ENCODE measurements around the gene LCMT1.
"Not testable (repeated sequence)": the region's sequence is repeated elsewhere in the genome, so short reads cannot be mapped to it uniquely, and the experiment has no call there.

LCMT1 gene

GRCh38 chr16:25111403-25112166 is at the start of gene LCMT1:
LCMT1 (plus strand) TSS chr16:25111742; CDS start chr16:25111884, 142 bp downstream.
- DNase-seq (ENCODE audit: low spot score) = peak; percentile 97

GRCh38 chr16:25063102-25063501 is 48.4 kb upstream of the LCMT1 start:
- DNase-seq (ENCODE audit: low spot score) = no peak

- DNase-seq (ENCODE audit: low spot score) = peak; percentile 19
Measured at GRCh38 chr16:25063865-25064264, 47.7 kb upstream of the LCMT1 start.

GRCh38 chr16:25064281-25064680 is 47.3 kb upstream of the LCMT1 start:
- DNase-seq (ENCODE audit: low spot score) = not testable (repeated sequence)

GRCh38 chr16:25064937-25065336 is 46.6 kb upstream of the LCMT1 start:
- DNase-seq (ENCODE audit: low spot score) = no peak

GRCh38 chr16:25065899-25066298 is 45.6 kb upstream of the LCMT1 start:
- DNase-seq (ENCODE audit: low spot score) = no peak

GRCh38 chr16:25066426-25066746 is 45.2 kb upstream of the LCMT1 start:
- peak; percentile 15 for DNase-seq (ENCODE audit: low spot score)

GRCh38 chr16:25066747-25067631 is 44.6 kb upstream of the LCMT1 start:
- DNase-seq (ENCODE audit: low spot score) = peak; percentile 97

GRCh38 chr16:25073854-25074253 is 37.7 kb upstream of the LCMT1 start:
- DNase-seq (ENCODE audit: low spot score) = no peak

GRCh38 chr16:25078386-25078978 is 33.1 kb upstream of the LCMT1 start:
- DNase-seq (ENCODE audit: low spot score) = no peak

GRCh38 chr16:25079637-25080378 is 31.7 kb upstream of the LCMT1 start:
- DNase-seq (ENCODE audit: low spot score) = no peak

GRCh38 chr16:25080420-25081131 is 31.0 kb upstream of the LCMT1 start:
- DNase-seq (ENCODE audit: low spot score) = no peak

GRCh38 chr16:25081702-25082101 is 29.8 kb upstream of the LCMT1 start:
- DNase-seq (ENCODE audit: low spot score) = no peak

GRCh38 chr16:25083065-25083464 is 28.5 kb upstream of the LCMT1 start:
- no peak for DNase-seq (ENCODE audit: low spot score)

GRCh38 chr16:25083701-25084100 is 27.8 kb upstream of the LCMT1 start:
- DNase-seq (ENCODE audit: low spot score) = no peak

- no peak for DNase-seq (ENCODE audit: low spot score)
Measured at GRCh38 chr16:25084797-25085196, 26.7 kb upstream of the LCMT1 start.

- DNase-seq (ENCODE audit: low spot score) = no peak
Measured at GRCh38 chr16:25087761-25088160, 23.8 kb upstream of the LCMT1 start.

GRCh38 chr16:25089351-25089750 is 22.2 kb upstream of the LCMT1 start:
- DNase-seq (ENCODE audit: low spot score) = no peak

- no peak for DNase-seq (ENCODE audit: low spot score)
Measured at GRCh38 chr16:25092441-25092840, 19.1 kb upstream of the LCMT1 start.

- DNase-seq (ENCODE audit: low spot score) = no peak
Measured at GRCh38 chr16:25093208-25094061, 18.1 kb upstream of the LCMT1 start.

- no peak for DNase-seq (ENCODE audit: low spot score)
Measured at GRCh38 chr16:25094596-25094995, 16.9 kb upstream of the LCMT1 start.
